ENCODE measurements around the gene PLSCR3. TPM values are rescaled to one million over a fixed set of nuclear protein-coding genes. Genes with fewer than 3 reads are reported as not detected.

PLSCR3 gene
- total RNA-seq, 1 experiment from 2014 or later, result 31.5 TPM

DNA sequence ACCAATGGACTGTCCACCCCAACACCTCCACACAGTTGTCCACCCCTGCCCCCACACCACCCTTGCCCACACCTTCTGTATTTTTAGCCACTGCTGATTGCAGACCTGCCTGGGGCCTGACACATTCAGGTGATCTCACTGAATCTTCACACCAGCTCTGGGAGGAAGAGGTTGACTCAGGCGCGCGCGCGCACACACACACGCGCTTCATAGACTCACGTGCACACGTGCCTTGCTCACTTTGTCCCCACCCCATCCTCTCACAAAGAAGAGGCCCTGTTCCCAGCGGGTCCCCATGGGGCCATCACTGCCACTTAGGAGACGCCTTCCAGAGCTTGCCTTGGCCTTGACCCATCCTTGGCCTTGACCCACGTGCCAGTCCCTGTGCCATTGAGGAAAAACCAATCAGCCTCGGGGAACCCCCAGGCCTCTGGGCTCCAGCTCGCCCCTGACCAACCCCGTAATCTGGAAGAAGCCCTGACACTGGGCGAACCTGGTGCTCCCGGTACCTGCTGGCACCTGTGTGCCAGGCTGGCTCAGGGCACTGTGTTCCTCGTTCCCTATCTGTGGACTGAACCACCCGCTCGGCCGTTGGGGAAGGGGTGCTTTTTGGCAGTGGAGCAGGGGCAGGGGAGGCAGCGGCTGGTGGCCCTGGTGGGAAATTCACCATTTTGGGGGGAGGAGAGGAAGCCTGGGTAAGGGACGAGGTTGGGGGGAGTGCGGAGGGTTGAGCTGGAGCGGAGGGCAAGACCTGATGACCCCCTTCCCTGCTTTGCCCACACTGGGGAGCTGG lies 16.5 kb upstream of the PLSCR3 start:
- no peaks in the 10 kb centered on the region for H3K9me3 ChIP-seq (ENCODE audit: control insufficient read depth, low read depth, low read length)
- no peak overlapping the region for H4K8ac ChIP-seq (replicated peaks; ENCODE audit: insufficient read length, low read depth, low read length)
- H3K27ac ChIP-seq (ENCODE audit: insufficient read length, low read depth, low read length), result no peak overlapping the region
- no peak overlapping the region for H3K4ac ChIP-seq (ENCODE audit: low read depth, low read length)
- no peak overlapping the region for H4K91ac ChIP-seq (ENCODE audit: insufficient read length, low read depth, low read length)
- H3K9me3 Mint-ChIP-seq, result peaks cover 0 to 2% of the 10 kb centered on the region in 2 experiments; a peak in 1 of 5 replicates
- no peaks in the 10 kb centered on the region for H3K27me3 Mint-ChIP-seq (ENCODE audit: low read depth)
- peaks cover 14 to 34% of the 10 kb centered on the region in 2 experiments for H3K4me1 Mint-ChIP-seq
- H2BK5ac ChIP-seq (ENCODE audit: insufficient read length, low read length), result no peak overlapping the region
- no peak overlapping the region for H4K5ac ChIP-seq (ENCODE audit: insufficient read length, low read depth, low read length)
- H3K9ac ChIP-seq (ENCODE audit: extremely low read depth, insufficient read length, low read length), result no peak overlapping the region
- H3K23ac ChIP-seq (ENCODE audit: insufficient read length, low read depth, low read length), result no peak overlapping the region
- H3K23me2 ChIP-seq (ENCODE audit: insufficient read length, low read depth, low read length, poor library complexity, severe bottlenecking), result peaks cover under 1% of the 10 kb centered on the region
- H2AFZ ChIP-seq (ENCODE audit: low read length), result no peak overlapping the region
- no peak overlapping the region; a peak in 1 of 5 replicates for H3K4me3 Mint-ChIP-seq
- no peak for DNase-seq
- H3K56ac ChIP-seq (ENCODE audit: insufficient read length, low read depth, low read length), result no peak overlapping the region
- H3K14ac ChIP-seq (ENCODE audit: insufficient read depth, low read length), result no peak overlapping the region
- no CpG with 5 or more reads among the region's 25 CpGs for WGBS (ENCODE audit: extremely low coverage, insufficient read length, low lambda C conversion rate)
- no peak overlapping the region for H3T11ph ChIP-seq (ENCODE audit: low read length)
- H3K4me1 ChIP-seq (ENCODE audit: insufficient read depth, low read length), result no peaks in the 10 kb centered on the region; the same call in 1 of the 2 replicates
- no peaks in the 10 kb centered on the region for H3K27me3 ChIP-seq (ENCODE audit: insufficient read depth, low read length)
- H3K36me3 Mint-ChIP-seq (ENCODE audit: insufficient read depth in 1 of 3, low read depth in 3 of 3), result peaks cover 18 to 49% (median 38%) of the 10 kb centered on the region in 3 experiments
- no peak overlapping the region for H2BK12ac ChIP-seq (ENCODE audit: insufficient read length, low read depth, low read length)
- no peak overlapping the region for H2AK5ac ChIP-seq (ENCODE audit: insufficient read length, low read length)
- H2BK15ac ChIP-seq (ENCODE audit: low read depth, low read length), result no peak overlapping the region
- peak overlapping the region in 1 of 3 experiments; percentile 52; a peak in 1 of 7 replicates for H3K27ac Mint-ChIP-seq
- TF ChIP-seq, protein P1, sequence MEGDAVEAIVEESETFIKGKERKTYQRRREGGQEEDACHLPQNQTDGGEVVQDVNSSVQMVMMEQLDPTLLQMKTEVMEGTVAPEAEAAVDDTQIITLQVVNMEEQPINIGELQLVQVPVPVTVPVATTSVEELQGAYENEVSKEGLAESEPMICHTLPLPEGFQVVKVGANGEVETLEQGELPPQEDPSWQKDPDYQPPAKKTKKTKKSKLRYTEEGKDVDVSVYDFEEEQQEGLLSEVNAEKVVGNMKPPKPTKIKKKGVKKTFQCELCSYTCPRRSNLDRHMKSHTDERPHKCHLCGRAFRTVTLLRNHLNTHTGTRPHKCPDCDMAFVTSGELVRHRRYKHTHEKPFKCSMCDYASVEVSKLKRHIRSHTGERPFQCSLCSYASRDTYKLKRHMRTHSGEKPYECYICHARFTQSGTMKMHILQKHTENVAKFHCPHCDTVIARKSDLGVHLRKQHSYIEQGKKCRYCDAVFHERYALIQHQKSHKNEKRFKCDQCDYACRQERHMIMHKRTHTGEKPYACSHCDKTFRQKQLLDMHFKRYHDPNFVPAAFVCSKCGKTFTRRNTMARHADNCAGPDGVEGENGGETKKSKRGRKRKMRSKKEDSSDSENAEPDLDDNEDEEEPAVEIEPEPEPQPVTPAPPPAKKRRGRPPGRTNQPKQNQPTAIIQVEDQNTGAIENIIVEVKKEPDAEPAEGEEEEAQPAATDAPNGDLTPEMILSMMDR (conservative IDR thresholded peaks at IDR 0.05), result no peak
- H3K18ac ChIP-seq (ENCODE audit: insufficient read length, low read depth, low read length), result no peak overlapping the region
- H2BK20ac ChIP-seq (ENCODE audit: low read depth, low read length, poor library complexity, severe bottlenecking), result no peak overlapping the region
- no peak overlapping the region for H2BK120ac ChIP-seq (ENCODE audit: low read depth, low read length, poor library complexity, severe bottlenecking)
- no peak overlapping the region for H3K4me2 ChIP-seq (ENCODE audit: insufficient read depth, insufficient read length, low read length)
- no peaks in the 10 kb centered on the region for H4K20me1 ChIP-seq (ENCODE audit: control insufficient read depth, insufficient read depth, insufficient read length)
- H3K79me2 ChIP-seq (ENCODE audit: insufficient read depth, low read length), result no peaks in the 10 kb centered on the region
- H3K79me1 ChIP-seq (ENCODE audit: insufficient read depth, low read depth, low read length, poor library complexity, severe bottlenecking), result no peaks in the 10 kb centered on the region

Data from H9 (cell line).